ENCODE results near the gene ODAM.

DNA sequence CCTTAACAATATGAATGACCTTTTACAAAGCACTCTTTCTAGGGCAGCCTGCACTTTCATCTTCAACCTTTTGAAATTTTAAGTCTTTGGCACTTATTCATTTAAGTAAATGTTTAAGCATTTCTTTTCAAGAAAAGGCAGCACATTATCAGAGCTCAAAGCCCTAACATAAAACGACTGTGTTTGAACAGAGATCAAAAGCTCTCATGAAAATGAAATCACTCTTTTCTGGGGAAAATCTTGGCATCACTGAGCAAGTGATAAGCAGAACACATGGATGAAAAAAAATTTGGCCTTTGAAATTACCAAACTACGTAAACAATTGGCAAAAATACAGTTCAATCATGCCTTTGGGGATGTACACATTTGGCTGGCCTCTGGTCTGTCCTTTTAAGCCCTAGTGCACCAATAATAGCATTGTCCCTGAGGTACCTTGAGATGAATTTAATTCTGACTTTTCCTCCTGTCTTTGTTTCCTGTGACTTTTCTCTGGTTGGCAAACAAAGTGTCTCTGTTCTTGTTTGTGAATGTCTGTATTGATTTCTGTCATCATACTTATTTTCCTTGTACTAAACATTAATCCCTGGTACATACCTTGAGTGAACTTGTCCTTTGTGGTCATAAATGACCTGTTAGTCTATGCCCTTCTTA lies 12.9 kb upstream of the ODAM start:
- TF ChIP-seq EZH2 (IDR thresholded peaks at IDR 0.05; ENCODE audit: insufficient read depth, low read length) = no peak
- TF ChIP-seq, protein P1, sequence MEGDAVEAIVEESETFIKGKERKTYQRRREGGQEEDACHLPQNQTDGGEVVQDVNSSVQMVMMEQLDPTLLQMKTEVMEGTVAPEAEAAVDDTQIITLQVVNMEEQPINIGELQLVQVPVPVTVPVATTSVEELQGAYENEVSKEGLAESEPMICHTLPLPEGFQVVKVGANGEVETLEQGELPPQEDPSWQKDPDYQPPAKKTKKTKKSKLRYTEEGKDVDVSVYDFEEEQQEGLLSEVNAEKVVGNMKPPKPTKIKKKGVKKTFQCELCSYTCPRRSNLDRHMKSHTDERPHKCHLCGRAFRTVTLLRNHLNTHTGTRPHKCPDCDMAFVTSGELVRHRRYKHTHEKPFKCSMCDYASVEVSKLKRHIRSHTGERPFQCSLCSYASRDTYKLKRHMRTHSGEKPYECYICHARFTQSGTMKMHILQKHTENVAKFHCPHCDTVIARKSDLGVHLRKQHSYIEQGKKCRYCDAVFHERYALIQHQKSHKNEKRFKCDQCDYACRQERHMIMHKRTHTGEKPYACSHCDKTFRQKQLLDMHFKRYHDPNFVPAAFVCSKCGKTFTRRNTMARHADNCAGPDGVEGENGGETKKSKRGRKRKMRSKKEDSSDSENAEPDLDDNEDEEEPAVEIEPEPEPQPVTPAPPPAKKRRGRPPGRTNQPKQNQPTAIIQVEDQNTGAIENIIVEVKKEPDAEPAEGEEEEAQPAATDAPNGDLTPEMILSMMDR (IDR thresholded peaks at IDR 0.05; ENCODE audit: insufficient read depth, low read depth, low read length) = no peak
